CD4-positive, alpha-beta T cell treated with Interleukin-17A for 4 hours (primary cell): ENCODE results near the gene TIGD6.
A peak's percentile ranks its signal among the peaks of the same experiment; 100 is the strongest.
"Not testable (repeated sequence)": the region's sequence is repeated elsewhere in the genome, so short reads cannot be mapped to it uniquely, and the experiment has no call there.

Source experiments
- DNase-seq: peaks from one replicate; pipeline ENCODE4 v3.0.0-alpha.2; 2020; ENCODE audit warnings: mixed read lengths

Gene TIGD6

DNA sequence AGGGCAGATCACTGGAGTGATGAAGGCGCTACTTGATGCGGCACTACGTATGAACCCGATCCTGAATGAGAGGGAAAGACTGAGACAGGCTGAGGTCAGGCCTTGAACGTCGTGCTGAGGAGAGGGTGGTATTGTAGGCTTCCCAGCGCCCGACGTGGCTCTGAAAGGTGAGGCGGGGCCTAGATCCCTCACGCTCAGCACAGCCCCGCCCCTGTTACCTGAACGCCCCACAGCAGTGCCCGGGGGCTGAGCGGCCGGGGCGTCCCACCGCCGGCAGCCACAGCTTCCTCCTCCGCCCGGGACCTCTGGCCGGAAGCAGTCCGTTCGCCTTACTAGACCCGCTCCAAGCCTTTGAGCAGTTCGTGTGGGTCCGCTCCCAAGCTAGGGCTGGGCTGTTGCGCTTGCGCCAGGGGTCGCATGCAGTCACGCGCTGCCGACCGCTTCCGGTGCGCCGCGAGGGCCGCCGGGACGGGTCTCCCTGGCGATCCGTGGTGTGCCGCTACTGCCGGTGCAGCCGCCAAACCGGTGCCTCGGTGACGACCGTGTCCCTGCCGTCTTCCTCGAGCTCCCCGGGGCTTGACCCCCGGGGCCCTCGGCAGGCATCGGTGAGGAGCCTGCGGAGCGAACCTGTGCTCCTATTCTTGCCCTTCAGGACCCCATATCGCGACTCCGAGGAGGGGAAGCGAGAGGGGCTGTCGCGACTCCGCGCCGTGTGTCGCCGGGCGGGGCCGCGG, at the start of gene TIGD6, which contains the start of gene HMGXB3:
Gene TIGD6 (minus strand): TSS at position 399 of the 734 bp plus-strand sequence. CDS start 4,306 bp downstream, outside the sequence.
Gene HMGXB3 (plus strand): TSS at position 484 of the 734 bp plus-strand sequence. CDS start 4,114 bp downstream, outside the sequence.
- DNase-seq = peak; percentile 86

DNA sequence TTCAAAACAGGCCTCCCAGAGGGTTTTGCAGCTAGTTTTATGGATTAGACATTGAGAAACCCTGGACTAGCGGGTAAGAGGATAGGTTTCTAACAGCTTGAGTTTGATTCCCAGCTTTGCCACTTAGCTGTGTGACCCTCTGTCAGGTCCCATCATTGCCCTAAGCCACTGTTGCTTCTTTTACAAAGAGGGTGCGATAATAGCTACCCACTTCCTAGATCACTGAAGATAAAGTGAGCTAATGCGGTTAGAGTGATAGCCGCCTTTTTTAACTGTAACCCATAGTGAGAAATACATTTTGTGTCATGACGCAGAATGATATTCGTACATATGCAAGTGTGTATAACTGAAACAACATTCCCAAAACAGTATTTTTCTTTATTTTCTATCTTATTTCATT, 45.6 kb upstream of the TIGD6 start:
- DNase-seq = no peak

DNA sequence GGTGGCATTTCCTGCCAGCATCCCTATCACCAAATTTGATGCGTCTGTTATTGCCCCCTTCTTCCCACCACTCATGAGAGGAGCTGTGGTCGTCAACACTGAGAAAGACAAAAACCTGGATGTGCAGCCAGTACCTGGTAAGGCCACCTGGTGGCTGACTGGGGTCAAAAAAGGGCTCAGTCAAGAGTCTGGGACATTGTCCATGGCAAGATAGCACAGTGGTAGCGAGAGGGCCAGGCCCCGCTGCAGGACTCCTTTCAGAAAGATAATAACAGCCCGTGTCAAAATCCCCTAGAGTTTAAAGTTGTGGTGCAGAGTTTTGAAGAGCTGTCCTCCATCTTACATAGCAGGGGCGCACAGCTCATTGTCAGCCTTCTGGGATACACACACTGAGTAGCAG, 45.1 kb upstream of the TIGD6 start:
- no peak for DNase-seq

DNA sequence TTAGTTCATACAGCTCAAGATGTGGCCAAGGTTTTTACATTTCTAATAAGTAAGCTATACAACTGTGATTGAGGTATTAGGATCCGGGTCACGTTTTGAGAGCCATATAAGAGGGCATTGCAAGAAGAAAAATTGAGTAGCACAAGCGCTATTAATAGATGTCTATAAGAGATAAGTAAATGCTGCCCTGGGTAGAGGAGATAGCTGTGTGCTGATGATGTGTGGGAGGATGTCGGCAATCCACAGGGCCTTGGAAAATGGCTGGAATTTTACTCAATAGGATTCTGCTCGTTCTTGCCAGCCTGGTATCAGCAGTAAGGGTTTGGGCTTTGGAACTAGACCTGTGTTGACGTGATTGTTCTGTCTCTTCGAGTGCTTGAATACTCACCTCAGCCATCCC, 44.3 kb upstream of the TIGD6 start:
- no peak for DNase-seq

DNA sequence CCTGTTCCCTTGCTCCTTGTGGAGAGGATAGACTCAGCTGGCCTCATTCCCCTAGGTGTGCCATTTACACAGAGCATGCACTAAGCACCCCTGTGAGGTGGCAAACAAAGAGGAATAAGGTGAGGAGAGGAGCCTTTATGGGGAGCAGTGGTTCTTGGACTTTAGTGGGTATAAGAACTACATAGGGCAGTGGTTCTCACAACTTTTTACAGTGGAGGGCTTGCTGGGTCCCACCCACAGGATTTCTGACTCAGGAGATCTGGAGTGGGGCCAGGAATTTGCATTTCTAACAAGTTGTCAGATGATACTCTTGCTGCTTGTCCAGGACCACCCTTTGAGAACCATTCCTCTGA, 43.9 kb upstream of the TIGD6 start:
- DNase-seq = no peak

DNA sequence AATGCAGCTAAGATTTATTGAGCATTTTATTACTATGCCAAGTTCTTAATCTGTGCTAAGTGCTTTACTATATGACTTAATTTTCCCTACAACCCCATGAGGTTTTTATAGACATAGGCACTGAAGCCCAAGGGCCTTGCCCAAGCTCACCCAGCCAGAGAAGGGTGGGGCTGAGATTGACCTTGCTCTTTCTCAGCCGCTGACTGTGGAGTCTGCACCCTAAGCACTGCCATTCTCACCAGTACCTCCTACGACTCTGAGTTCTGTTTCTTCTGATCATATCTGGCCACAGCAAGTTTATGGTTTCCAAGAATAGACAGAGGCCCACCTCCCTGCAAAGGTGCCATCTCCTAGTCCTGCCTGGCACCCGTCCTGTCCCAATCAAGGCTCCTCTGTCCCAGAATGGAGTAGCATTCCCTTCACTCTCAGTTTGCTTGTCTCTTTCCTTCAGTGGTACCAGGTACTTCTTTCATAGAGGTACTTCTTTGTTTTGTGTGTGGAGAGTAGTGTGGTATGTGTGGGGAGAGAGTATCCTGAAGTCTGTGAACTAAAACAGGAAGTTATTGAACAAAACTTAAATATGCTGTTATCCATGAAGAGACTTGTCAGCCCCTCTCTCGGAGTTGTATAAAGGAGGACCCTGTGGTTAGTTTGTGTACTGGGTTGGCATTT, 43.3 kb upstream of the TIGD6 start:
- DNase-seq = no peak

DNA sequence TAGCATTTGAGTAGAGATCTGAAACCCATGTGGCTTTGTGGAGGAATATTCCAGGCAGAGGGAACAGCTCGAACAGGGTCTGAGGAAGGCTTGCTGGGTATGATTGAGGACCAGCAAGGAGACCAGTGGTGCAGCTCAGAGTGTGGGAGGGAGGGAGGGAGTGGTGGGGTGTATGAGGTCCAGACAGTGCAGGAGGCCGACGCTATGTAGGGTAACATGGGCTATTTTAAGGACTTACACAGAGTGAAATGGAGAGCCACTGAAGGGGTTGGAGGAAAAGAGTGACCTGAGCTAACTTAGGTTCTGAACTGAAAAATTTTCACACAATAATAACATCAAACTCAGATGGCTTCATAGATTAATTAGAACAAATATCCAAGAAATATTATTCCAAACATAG, 42.0 kb upstream of the TIGD6 start:
- DNase-seq = no peak

DNA sequence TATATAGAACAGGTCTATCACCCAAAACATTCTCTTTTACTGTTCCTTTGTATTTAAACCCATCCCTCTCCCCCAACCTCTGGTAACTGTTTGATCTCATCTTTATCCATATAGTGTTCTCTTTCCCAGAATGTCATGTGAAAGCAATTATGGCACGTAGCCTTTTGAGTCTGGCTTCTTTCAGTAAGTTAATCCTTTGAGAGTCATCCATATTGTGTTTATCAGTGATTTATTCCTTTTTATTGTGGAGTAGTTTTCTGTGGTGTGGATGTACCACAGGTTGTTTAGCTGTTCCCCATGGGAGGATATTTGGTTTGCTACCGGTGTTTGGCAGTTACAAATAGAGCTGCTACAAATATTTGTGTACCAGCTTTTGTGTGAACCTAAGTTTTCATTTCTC, 38.1 kb upstream of the TIGD6 start:
- no peak for DNase-seq

DNA sequence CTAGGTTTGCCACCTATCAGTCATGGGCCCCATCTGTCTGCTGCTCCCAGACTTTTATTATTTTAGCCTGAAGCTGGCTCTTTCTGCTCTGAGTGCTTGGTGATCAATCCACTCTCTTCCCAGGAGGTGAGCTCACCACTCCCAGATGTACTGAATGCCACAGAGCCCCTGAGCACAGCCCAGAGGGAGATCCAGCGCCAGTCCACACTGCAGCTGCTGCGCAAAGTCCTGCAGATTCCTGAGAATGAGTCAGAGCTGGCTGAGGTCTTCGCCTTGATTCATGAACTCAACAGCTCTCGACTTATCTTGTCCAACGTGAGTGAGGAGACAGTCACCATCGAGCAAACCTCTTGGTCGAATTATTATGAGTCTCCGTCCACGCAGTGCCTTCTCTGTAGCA, 36.1 kb upstream of the TIGD6 start:
- no peak for DNase-seq

DNA sequence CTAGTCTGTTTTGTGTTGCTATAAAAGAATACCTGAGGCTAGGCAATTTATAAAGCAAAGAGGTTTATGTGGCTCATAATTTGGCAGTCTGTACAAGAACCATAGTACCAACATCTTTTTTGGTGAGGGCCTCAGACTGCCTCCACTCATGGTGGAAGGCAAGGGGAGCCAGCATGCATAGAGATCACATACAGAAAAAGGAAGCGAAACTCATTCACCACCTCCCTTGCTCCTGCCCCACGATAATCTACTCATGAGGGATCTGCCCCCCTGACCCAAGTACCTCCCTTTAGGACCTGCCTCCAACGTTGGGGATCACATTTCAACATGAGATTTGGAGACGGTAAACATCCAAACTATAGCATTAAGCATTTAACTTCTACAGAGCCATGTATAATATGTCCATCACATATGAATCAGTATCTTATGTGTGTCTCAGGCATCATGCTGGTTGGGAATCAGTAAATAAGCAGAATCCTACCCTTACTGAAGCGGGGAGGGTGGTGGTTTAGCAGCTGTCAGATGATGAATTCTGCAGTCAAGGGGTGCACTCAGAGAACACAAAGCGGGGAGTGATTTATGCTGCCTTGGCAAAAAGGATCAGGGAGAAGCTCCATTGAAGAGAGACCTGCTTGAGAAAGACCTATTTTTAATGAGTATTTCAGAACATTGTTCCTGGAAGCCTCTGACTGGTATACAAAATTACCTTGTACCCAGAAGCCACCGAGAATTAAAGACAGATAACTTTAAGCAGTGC, 34.9 kb upstream of the TIGD6 start:
- DNase-seq = no peak

DNA sequence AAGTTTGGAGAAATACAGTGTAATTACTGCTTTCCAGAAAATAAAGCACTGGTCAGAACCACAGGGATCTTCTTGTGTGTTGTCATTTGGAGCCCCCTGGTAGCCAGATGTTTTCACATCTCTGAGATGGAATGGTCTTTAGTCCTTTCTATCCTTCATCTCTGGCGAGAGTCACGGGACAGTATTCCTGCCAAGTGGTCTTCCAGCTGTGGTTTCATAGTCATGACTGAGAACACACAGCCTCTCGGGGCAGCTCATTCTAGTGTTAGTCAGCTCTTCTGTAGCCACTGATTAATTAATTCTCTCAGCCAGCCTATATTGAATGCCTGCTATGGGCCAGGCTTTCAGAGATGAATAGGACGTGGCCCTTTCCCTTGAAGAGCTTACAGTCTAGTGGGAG, 34.2 kb upstream of the TIGD6 start:
- DNase-seq = no peak

DNA sequence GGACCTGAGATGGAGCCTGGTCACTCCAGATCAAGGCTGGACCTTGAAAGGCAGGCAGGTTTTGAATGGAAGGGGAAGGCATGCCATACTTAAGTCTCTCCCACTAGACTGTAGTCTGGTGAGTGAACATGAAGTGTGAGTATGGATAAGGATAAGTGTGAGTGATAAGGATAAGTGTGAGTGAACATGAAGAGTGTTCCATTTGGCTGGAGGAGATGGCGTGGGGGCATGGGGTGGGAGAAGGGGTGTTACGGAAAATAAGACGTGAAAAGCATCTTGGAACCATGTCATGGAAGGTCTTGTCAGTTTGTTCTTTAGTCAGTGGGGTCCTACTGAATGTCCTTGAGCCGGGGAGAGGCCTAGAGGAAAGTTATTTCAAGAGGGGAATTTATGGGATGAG, 32.9 kb upstream of the TIGD6 start:
- no peak for DNase-seq

DNA sequence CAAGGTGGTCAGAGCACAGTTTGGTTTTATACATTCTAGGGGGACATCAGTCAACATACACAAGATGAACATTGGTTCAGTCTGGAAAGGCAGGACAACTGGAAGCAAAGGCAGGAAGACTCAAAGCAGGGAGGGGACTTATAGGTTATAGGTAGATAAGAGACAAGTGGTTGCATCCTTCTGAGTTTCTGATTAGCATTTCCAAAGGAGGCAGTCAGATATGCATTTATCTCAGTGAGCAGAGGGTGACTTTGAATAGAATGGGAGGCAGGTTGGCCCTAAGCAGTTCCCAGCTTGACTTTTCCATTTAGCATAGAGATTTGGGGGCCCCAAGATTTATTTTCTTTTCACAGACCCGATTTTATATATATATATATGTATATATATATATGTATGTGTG, 27.6 kb upstream of the TIGD6 start:
- DNase-seq = not testable (repeated sequence)

DNA sequence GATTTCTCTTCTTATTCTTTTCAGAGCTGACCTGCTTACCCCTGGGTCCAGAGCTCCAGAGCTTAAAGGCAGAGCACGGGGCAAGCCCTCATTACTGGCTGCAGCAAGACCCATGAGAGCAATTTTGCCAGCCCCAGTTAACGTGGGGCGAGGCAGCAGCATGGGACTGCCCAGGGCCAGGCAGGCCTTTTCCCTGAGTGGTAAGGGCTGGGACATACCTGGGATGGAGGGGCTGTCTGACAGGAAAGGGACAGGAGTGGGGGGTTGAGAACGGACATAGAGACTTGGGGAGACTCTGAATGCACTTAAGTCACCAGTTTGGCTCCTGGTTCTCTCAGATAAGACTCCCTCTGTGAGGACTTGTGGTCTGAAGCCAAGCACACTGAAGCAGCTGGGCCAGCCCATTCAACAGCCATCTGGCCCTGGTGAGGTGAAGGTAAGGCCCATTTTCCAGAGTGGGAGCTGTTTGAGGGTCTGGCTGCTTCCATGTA, 26.3 kb upstream of the TIGD6 start:
- DNase-seq = no peak

DNA sequence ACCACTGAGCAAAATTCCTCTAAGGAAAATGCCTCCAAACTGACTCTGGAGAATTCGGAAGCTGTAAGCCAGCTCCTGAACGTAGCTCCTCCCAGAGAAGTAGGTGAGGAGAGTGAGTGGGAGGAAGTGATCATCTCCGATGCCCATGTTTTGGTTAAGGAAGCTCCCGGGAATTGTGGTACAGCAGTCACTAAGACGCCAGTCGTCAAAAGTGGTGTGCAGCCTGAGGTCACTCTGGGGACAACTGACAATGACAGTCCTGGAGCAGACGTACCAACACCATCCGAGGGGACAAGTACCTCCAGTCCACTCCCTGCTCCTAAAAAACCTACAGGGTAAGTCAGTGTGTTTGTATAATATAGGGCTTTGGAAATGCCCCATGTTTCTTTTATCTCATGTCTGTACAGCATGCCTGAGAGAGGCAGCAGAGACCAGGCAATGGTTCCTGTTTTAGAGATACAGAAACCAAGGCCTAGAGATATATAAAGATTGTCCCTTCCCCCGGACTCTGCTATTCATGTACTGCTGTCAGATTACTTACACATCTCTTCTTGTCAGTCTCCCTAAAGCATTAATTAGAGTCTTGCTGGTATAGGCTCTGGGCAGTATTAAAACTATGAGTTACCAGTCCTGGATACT, 24.0 kb upstream of the TIGD6 start:
- no peak for DNase-seq

DNA sequence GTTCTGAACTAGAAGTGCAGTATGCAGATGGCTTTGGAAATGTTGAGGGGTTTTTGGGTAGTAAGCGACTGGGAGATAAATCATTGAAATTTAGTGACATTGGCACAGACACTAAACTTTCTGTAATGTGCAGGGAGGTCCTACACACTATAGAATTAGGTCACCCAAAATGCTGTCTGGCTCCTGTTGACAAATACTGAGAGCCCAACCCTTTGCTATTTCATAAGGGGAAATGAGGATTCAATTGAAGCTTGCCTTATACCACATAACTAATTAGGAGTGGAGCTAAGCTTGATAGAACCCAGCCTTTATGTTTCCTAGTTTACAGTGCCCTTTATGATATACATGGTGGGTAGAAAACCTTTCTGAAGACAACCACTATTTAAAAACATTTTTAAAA, 22.7 kb upstream of the TIGD6 start:
- no peak for DNase-seq

DNA sequence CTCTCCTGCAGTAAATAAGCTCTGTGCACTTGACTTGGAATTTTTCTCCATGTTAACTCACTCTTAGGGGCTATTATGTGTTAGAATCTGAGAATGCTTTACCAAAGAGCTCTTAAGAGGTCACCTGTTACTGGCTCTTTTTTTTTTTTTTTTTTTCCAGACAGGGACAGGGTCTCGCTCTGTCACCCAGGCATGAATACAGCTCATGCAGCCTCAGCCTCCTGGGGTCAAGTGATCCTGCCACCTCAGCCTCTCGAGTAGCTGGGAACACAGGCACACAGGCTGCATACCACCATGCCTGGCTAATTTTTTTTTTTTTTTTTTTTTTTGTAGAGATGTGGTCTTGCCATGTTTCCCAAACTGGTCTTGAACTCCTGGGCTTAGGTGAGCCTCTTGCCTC, 22.2 kb upstream of the TIGD6 start:
- DNase-seq = no peak

DNA sequence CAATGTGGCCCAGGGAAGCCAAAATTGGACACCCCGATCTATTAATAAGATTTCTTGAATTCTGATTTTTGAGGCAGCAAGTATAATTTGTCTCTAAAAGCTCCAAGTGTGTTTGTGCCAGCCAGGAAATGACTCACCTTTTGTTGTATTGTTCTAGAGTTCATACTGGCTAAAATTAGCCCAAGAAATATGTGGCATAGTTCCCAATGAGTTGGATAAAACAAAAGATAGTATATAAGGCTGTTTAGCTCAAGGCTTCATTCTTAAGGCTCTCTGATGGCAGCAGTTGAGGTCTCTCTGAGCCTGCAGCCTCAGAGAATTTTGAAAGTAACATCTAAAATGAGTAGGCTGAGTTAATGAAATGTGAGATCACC, 21.7 kb upstream of the TIGD6 start:
- DNase-seq = no peak

DNA sequence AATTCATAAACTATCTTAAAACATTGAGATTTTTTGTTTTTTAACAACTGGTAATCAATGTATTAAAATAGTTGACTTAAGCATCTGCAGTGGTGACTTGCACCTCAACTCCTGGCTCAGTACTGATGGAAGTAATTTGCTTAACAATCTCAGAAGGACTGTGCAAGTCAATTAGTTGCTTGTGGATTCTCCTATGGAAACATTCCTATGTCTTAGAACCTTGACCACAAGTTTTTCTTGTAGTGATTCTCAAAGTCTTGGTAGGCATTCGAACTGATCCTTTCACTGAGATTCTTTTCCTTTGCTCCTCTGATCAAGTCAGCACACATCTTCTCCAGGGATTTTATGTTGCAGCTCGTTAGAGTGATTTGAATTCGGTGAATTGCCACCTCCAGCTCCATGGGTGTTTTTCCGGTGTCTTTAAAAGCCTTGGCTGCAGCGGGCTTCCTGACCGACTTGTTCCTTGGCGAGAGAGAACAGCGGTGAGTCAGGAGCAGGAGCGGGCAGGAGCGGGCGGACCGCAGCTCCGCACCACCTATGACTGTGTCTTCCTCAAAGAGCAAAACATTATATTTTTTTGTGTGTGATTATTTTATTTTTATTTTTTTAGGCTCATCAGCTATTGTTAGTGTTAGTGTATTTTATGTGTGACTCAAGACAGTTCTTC, 21.2 kb upstream of the TIGD6 start:
- DNase-seq = no peak

DNA sequence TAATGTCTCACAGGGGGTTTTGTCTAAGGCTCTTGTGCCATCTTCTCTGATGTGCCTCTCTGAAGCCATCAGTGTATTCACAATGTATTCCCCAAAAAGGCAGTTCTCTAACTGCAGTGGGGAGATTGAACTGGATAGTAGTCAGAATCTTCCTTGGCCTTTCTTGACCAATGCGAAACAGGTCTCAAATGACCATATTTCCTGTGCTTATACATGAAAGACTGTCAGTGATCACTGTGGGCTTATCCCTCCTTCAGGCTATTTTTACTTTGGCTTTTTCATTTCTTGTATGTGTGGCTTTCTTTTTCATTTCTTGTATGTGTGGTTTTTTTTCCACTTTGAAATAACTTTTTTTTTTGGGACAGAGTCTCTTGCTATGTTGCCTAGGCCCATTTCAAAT, 19.8 kb upstream of the TIGD6 start:
- no peak for DNase-seq

DNA sequence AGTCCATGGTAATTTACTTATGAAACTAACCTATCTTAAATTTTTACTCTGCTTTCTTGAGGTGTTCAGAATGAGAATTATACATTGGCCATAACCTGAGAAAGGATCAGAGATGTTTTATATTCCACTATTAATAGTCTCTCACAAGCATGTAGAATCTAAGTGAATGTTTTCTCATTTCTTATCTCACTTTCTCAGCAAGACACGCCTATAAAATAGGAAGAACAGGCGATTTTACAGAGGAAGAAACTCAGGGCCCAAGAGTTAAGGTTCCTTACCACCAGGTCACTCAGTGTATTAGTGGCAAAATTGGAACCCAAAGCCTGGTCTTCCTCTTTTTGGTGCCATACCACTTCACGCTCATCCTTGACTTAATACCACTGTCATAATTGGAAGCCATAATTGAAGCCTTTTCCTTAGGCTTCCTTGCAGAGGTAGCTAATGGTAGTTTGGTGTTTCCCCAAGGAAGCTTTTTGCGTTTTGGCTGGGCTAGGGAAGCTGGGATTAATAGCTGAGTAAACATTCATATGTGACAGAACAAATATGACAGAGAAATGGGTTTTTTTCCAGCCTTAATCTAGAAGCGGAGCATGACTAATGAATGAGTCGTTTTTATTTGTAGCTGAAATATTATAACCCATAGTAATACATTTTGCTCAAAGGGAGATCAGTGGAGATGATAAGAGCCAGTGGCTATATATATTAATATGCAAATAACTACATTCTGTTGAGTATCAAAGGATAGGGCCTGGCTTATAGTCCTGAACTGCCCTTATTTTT, 17.0 kb upstream of the TIGD6 start:
- DNase-seq = no peak

DNA sequence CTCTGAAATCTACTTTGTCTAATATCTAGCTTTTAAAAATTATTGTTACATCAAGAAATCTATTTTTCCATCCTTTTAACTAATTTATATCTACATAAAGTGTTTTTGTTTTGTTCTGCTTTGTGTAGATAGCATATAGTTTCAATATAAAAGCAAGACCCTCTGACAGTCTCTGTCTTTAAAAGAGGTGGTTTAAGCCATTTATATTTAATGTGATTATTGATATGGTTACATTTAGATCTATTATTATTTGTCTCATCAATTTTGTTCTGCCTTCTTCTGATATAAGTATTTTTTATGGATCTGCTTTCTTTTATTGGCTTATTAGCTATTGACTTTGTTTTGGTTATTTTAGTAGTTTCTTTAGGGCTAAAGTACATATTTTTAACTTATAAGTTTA, 16.1 kb upstream of the TIGD6 start:
- DNase-seq = no peak
